Retina (tissue), 1 donor: ENCODE measurements around the gene KASH5.

ENCODE experiments used
- DNase-seq: peaks from one replicate; pipeline ENCODE4 v3.0.0-alpha.2; 2016

Gene KASH5

GRCh38 chr19:49387936-49388372, at the start of gene KASH5:
KASH5 (plus strand) TSS chr19:49388249; CDS start chr19:49390884, 2,635 bp downstream.
- DNase-seq: no peak

GRCh38 chr19:49338691-49339300, 49.3 kb upstream of the KASH5 start:
- DNase-seq: peak; percentile 52

- peak; percentile 90 for DNase-seq
Observed at GRCh38 chr19:49339301-49340068, 48.6 kb upstream of the KASH5 start.

- no peak for DNase-seq
Observed at GRCh38 chr19:49340069-49340864, 47.8 kb upstream of the KASH5 start.

- DNase-seq: no peak
Observed at GRCh38 chr19:49340865-49341718, 47.0 kb upstream of the KASH5 start.

- DNase-seq: no peak
Observed at GRCh38 chr19:49342291-49342721, 45.7 kb upstream of the KASH5 start.

- DNase-seq: no peak
Observed at GRCh38 chr19:49343123-49343522, 44.9 kb upstream of the KASH5 start.

- no peak for DNase-seq
Observed at GRCh38 chr19:49344505-49345423, 43.3 kb upstream of the KASH5 start.

GRCh38 chr19:49347191-49347590, 40.9 kb upstream of the KASH5 start:
- DNase-seq: no peak

- DNase-seq: no peak
Observed at GRCh38 chr19:49347835-49348234, 40.2 kb upstream of the KASH5 start.

GRCh38 chr19:49348305-49349189, 39.5 kb upstream of the KASH5 start:
- no peak for DNase-seq

- no peak for DNase-seq
Observed at GRCh38 chr19:49349567-49349966, 38.5 kb upstream of the KASH5 start.

GRCh38 chr19:49355909-49356353, 32.1 kb upstream of the KASH5 start:
- no peak for DNase-seq

GRCh38 chr19:49356382-49356781, 31.7 kb upstream of the KASH5 start:
- no peak for DNase-seq

- no peak for DNase-seq
Observed at GRCh38 chr19:49357186-49357585, 30.9 kb upstream of the KASH5 start.

- no peak for DNase-seq
Observed at GRCh38 chr19:49359851-49360820, 27.9 kb upstream of the KASH5 start.

- DNase-seq: peak; percentile 83
Observed at GRCh38 chr19:49361438-49362047, 26.5 kb upstream of the KASH5 start.
